Measurements from ENCODE around the gene ADAM10.

DNA sequence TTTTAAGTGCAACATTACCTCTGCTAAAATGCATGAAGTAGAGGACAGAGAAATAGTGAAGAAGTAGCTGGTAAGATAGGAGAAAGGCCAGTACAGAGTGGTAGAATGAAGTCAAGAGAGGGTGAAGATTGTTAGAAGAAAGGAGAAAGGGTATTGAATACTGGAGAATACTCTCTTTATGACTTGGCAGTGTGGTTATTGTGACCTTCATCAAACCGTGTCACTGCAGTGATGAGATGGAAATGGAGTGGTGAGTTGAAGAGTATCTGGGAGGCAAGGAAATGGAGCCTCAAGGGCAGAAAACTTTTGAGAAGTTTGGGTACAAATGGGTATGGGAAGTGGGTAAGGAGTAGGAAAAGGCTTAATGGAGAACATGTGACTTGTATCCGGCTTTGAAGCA is 46.3 kb upstream of the ADAM10 start:
- TF ChIP-seq, protein P1, sequence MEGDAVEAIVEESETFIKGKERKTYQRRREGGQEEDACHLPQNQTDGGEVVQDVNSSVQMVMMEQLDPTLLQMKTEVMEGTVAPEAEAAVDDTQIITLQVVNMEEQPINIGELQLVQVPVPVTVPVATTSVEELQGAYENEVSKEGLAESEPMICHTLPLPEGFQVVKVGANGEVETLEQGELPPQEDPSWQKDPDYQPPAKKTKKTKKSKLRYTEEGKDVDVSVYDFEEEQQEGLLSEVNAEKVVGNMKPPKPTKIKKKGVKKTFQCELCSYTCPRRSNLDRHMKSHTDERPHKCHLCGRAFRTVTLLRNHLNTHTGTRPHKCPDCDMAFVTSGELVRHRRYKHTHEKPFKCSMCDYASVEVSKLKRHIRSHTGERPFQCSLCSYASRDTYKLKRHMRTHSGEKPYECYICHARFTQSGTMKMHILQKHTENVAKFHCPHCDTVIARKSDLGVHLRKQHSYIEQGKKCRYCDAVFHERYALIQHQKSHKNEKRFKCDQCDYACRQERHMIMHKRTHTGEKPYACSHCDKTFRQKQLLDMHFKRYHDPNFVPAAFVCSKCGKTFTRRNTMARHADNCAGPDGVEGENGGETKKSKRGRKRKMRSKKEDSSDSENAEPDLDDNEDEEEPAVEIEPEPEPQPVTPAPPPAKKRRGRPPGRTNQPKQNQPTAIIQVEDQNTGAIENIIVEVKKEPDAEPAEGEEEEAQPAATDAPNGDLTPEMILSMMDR (IDR thresholded peaks at IDR 0.05; ENCODE audit: low read length) = no peak
- TF ChIP-seq EZH2 (IDR thresholded peaks at IDR 0.05; ENCODE audit: borderline replicate concordance, low read length) = no peak

All from OCI-LY1 (cell line).